LoVo (cell line): ENCODE measurements around the gene ICAM4.
A peak's percentile ranks its signal among the peaks of the same experiment; 100 is the strongest.

Experiments
- DNase-seq: peaks from one replicate; pipeline ENCODE4 v3.0.0-alpha.2; 2016; ENCODE audit warnings: low spot score

The ICAM4 gene

GRCh38 chr19:10291554-10292205, 4.9 kb downstream of the ICAM4 start:
- no peak for DNase-seq

- DNase-seq = peak; percentile 91
These were observed 5.5 kb downstream of the ICAM4 start for GRCh38 chr19:10292206-10292788.

GRCh38 chr19:10292789-10293636, 6.3 kb downstream of the ICAM4 start:
- DNase-seq = no peak

- DNase-seq = no peak
These were observed 7.0 kb downstream of the ICAM4 start for GRCh38 chr19:10293637-10294367.

GRCh38 chr19:10294368-10294697, 7.6 kb downstream of the ICAM4 start:
- DNase-seq = no peak

GRCh38 chr19:10295305-10295846, 8.6 kb downstream of the ICAM4 start:
- DNase-seq = no peak

- no peak for DNase-seq
These were observed 9.3 kb downstream of the ICAM4 start for GRCh38 chr19:10295847-10296591.

- no peak for DNase-seq
These were observed 13.0 kb downstream of the ICAM4 start for GRCh38 chr19:10299545-10300458.

GRCh38 chr19:10305139-10305806, 18.5 kb downstream of the ICAM4 start:
- no peak for DNase-seq

- DNase-seq = no peak
These were observed 19.6 kb downstream of the ICAM4 start for GRCh38 chr19:10306327-10306726.

- no peak for DNase-seq
These were observed 22.7 kb downstream of the ICAM4 start, which contains the start of gene ZGLP1 for GRCh38 chr19:10309423-10309822. Gene ZGLP1 (minus strand): TSS chr19:10309815.

GRCh38 chr19:10315335-10316214, 28.8 kb downstream of the ICAM4 start, which contains the start of gene FDX2:
Gene FDX2 (minus strand): TSS chr19:10316015. CDS start chr19:10315996, 19 bp downstream.
- DNase-seq = peak; percentile 88

GRCh38 chr19:10316229-10317044, 29.7 kb downstream of the ICAM4 start:
- no peak for DNase-seq

GRCh38 chr19:10317045-10317856, 30.5 kb downstream of the ICAM4 start:
- DNase-seq = no peak

GRCh38 chr19:10317857-10318462, 31.2 kb downstream of the ICAM4 start:
- no peak for DNase-seq
